Activated CD4-positive, alpha-beta T cell treated with anti-CD3 and anti-CD28 coated beads for 4 hours (primary cell): Measurements from ENCODE around the gene SCART1.
"Not testable (repeated sequence)": the region's sequence is repeated elsewhere in the genome, so short reads cannot be mapped to it uniquely, and the experiment has no call there.

ENCODE experiments used
- DNase-seq, 2 donors: peaks; one replicate each; pipeline ENCODE4 v3.0.0-alpha.2; 2020

The SCART1 gene

GRCh38 chr10:133457100-133457841 is 3.5 kb downstream of the SCART1 start:
- no peak for DNase-seq

GRCh38 chr10:133458021-133458709 is 4.4 kb downstream of the SCART1 start:
- no peak for DNase-seq

- DNase-seq, result no peak
Observed at GRCh38 chr10:133458710-133459453, 5.1 kb downstream of the SCART1 start.

GRCh38 chr10:133459454-133460207 is 5.9 kb downstream of the SCART1 start:
- no peak for DNase-seq

GRCh38 chr10:133460208-133460769 is 6.5 kb downstream of the SCART1 start:
- no peak for DNase-seq

- DNase-seq, result no peak
Observed at GRCh38 chr10:133461027-133461426, 7.3 kb downstream of the SCART1 start.

- DNase-seq, result no peak
Observed at GRCh38 chr10:133461841-133462240, 8.1 kb downstream of the SCART1 start.

- DNase-seq, result no peak
Observed at GRCh38 chr10:133462512-133463305, 9.0 kb downstream of the SCART1 start.

GRCh38 chr10:133464582-133465031 is 10.9 kb downstream of the SCART1 start:
- no peak for DNase-seq

GRCh38 chr10:133465191-133465949 is 11.6 kb downstream of the SCART1 start:
- DNase-seq, result no peak

GRCh38 chr10:133465950-133466474 is 12.3 kb downstream of the SCART1 start:
- no peak for DNase-seq

GRCh38 chr10:133466683-133467275 is 13.0 kb downstream of the SCART1 start:
- DNase-seq, result no peak

GRCh38 chr10:133467286-133467911 is 13.7 kb downstream of the SCART1 start:
- DNase-seq, result no peak

- not testable (repeated sequence) for DNase-seq
Observed at GRCh38 chr10:133469205-133469604, 15.5 kb downstream of the SCART1 start.

GRCh38 chr10:133471300-133472109 is 17.8 kb downstream of the SCART1 start:
- DNase-seq, result no peak

GRCh38 chr10:133473270-133473669 is 19.5 kb downstream of the SCART1 start:
- DNase-seq, result no peak

GRCh38 chr10:133474027-133474426 is 20.3 kb downstream of the SCART1 start:
- no peak for DNase-seq

GRCh38 chr10:133474665-133475424 is 21.1 kb downstream of the SCART1 start:
- DNase-seq, result no peak
